ENCODE data around the gene ZNF792.

DNA sequence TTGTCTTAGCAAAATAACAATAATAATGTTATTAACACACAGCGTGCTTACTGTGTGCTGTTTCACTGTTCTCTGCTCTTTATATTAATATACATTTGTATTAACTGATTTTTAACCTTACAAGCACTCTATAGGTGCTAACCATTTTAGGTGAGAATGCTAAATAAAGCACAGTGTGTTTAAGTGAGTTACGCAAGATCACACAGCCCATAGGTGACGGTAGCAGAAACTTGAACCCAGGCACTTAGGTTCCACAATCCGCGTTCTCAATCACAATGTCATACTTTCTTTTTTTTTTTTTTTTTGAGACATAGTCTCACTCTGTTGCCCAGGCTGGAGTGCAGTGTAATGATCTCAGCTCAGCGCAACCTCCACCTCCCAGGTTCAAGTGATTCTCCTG is 31.5 kb downstream of the ZNF792 start:
- TF ChIP-seq, protein P1, sequence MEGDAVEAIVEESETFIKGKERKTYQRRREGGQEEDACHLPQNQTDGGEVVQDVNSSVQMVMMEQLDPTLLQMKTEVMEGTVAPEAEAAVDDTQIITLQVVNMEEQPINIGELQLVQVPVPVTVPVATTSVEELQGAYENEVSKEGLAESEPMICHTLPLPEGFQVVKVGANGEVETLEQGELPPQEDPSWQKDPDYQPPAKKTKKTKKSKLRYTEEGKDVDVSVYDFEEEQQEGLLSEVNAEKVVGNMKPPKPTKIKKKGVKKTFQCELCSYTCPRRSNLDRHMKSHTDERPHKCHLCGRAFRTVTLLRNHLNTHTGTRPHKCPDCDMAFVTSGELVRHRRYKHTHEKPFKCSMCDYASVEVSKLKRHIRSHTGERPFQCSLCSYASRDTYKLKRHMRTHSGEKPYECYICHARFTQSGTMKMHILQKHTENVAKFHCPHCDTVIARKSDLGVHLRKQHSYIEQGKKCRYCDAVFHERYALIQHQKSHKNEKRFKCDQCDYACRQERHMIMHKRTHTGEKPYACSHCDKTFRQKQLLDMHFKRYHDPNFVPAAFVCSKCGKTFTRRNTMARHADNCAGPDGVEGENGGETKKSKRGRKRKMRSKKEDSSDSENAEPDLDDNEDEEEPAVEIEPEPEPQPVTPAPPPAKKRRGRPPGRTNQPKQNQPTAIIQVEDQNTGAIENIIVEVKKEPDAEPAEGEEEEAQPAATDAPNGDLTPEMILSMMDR (conservative IDR thresholded peaks at IDR 0.05 in 1 of 2, IDR thresholded peaks at IDR 0.05 in 1 of 2; ENCODE audit: extremely low read depth in 1 of 2, insufficient read depth in 1 of 2, low read depth in 1 of 2, low read length in 2 of 2): no peak
- TF ChIP-seq EZH2 (IDR thresholded peaks at IDR 0.05; ENCODE audit: borderline replicate concordance, low read length): no peak
